Measurements from ENCODE around the gene ANKZF1.

The ANKZF1 gene

GRCh38 chr2:219281588-219281987 is 52.0 kb downstream of the ANKZF1 start:
- DNase-seq (ENCODE audit: low read depth, low spot score) = no peak

DNA sequence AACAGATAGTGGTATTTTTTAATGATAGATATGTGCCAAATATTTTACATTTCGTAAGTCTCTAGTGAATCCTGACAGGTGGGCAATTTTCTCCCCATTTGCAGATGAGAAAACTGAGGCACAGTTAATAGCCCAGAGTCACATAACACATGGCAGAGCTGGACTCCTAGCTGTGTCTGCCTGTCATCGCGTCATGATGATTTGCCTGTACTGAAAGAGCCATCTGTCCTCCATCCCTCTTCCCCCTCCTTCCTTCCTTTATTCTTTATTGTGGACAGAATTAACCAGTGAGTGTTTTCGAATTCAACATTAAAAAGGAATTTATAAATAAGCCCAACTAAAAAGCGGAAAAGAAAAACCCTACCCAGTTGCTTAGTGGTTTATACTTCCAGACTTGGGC is 52.8 kb downstream of the ANKZF1 start:
- DNase-seq (ENCODE audit: low read depth, low spot score) = no peak

DNA sequence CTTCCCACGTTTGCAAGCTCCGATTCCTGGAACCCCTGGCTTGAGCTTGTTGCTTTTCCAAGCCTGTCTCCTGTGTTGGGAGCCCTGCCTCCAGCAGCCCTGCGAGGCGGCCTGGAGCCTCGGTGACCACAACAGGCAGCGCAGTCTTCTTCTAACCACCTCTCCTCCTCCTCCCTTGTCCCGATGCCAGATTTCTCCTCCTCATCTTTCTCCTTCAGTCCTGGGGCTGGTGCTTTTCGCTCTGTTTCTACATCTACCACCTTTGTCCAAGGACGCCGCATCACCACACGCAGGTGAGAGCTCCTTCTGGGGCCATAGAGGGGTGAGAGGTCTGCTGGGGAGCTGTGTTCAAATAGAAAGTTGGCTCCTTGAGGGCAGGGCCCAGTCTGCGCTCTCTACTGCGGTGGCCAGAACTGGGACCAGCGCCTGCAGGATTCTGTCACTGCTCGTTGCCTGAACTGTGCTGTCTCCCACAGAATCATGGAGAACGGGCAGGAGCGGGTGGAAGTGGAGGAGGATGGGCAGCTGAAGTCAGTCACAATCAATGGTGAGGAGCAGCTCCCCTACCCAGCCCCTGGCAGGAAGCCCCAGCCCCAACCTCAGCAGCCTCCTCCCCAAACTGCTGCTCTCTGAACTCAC is 53.5 kb downstream of the ANKZF1 start:
- DNase-seq (ENCODE audit: low read depth, low spot score) = no peak

DNA sequence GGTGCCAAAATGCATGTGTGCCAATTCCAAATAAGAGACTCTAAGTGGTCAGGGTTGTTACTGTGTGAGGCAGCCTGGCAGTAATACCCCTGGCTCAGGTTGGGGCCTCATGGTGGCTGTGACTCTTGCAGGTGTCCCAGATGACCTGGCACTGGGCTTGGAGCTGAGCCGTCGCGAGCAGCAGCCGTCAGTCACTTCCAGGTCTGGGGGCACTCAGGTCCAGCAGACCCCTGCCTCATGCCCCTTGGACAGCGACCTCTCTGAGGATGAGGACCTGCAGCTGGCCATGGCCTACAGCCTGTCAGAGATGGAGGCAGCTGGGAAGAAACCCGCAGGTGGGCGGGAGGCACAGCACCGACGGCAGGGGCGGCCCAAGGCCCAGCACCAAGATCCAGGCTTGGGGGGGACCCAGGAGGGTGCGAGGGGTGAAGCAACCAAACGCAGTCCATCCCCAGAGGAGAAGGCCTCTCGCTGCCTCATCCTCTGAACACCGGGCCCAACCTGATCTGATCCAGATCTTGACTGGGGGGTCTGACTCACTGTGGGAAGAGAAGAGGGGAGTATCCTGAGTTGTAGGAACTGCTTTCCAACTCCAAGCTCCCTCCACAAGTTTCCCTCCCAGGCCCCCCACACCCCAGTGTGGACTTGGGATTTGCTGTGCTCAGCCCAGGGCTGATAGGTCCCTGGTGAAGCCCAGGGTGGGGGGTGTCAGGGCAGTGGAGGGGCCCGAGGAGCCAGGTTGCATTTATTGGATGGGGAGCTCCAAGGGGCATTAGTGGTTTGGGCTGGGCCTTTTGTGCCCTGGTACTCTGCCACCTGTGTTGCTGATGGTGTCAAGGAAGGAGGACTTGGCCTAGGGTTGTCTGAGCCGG is 55.1 kb downstream of the ANKZF1 start:
- DNase-seq (ENCODE audit: low read depth, low spot score) = no peak

DNA sequence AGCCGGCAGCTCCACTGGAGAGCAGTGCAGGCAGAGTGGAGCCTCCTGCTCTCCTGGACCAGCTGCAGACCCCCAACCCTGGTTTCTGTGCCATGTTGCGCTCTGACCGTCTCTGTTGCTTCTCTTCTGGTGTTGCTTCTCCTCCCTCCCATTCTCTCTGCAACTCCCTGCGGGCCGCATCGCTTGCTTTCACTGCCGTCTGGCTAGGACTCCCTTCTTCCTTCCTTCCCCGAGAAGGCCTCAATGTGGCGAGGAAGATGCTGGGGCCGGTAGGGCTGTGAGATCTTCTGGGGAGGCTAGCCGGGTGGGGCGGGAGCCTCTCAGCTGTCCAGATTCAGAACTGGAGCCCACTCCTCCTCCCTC is 55.7 kb downstream of the ANKZF1 start:
- no peak for DNase-seq (ENCODE audit: low read depth, low spot score)

- no peak for DNase-seq (ENCODE audit: low read depth, low spot score)
These were observed 56.4 kb downstream of the ANKZF1 start for GRCh38 chr2:219285894-219286425.
